ENCODE measurements around the gene ZNF358. TPM values are rescaled to one million over a fixed set of nuclear protein-coding genes. Genes with fewer than 3 reads are reported as not detected.

Gene ZNF358
- total and polyA plus RNA-seq, 2 donors (not counting 3 experiments of a cell fraction or from before 2014, with no cell fraction given), result 51.2 to 83.2 TPM

DNA sequence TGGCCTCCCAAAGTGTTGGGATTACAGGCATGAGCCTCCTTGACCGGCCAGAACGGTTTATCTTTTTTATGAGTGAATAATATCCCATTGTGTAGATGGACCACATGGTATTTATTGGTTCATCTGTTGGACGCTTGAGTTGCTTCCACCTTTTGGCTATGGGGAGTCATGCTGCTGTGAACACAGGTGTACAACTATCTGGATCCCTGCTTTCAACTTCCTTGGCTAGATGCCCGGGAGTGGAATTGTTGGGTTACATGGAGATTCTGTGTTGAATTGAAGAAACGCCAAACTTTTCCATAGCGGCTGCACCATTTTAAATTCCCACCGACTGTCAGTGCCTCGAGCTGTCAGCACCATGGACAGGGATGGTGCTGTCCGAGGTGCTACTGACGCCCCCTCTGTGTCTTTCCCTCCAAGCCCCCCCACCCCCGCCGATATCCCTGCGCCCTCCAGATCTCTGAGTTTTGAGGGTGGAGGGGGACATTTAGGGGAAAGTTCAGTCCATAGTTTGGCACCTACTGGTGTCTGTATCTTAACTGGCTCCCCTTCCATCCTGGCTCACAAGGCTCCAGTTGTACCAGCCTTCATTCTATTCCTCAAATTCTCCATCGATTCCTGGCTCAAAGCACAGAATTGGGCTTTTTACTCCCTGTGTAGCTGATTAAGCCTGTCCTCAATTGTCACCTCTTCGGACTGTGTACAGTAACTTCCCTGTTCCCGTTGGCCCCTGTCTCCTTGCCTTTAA is 46.9 kb downstream of the ZNF358 start:
- Histone ChIP-seq H2AFZ (ENCODE audit: low read depth, low read length) (no peak overlapping the region), H3K79me2 (ENCODE audit: control insufficient read depth, insufficient read depth, low read length) (no peaks in the 10 kb centered on the region), H3K27ac (ENCODE audit: insufficient read depth, low read depth, low read length) (no peak overlapping the region), H3K4me2 (ENCODE audit: insufficient read depth, low read length) (no peak overlapping the region), H3K36me3 (ENCODE audit: control insufficient read depth in 2 of 2, extremely low read depth in 1 of 2, insufficient read depth in 2 of 2, low read length in 2 of 2) (peaks cover 0 to 21% of the 10 kb centered on the region in 2 experiments), H3K4me1 (ENCODE audit: control insufficient read depth, extremely low read depth, insufficient read depth, low read length) (no peaks in the 10 kb centered on the region), H3K27me3 (ENCODE audit: control insufficient read depth in 2 of 2, insufficient read depth in 2 of 2, low read length in 2 of 2) (no peaks in the 10 kb centered on the region), H3K9me3 (replicated peaks; ENCODE audit: control insufficient read depth, insufficient read depth, low read length) (no peaks in the 10 kb centered on the region), H3K9ac (replicated peaks; ENCODE audit: extremely low read depth, insufficient read depth, low read length) (no peak overlapping the region), H3K9me1 (replicated peaks; ENCODE audit: control insufficient read depth, extremely low read depth, insufficient read depth, low read length) (no peaks in the 10 kb centered on the region), H4K20me1 (replicated peaks; ENCODE audit: control insufficient read depth, extremely low read depth, insufficient read depth, low read length) (no peaks in the 10 kb centered on the region), H3K4me3 (replicated peaks in 1 of 3; ENCODE audit: insufficient read depth in 1 of 3, low read depth in 1 of 3, low read length in 3 of 3) (no peak overlapping the region)
- CTCF ChIA-PET, result interaction anchor here (6.9 kb wide), 1 partner anchor 118 kb away, joined by 137 read pairs; the partner anchor contains the start of gene TRAPPC5
- POLR2A ChIA-PET, result no interaction called here
- DNase-seq (ENCODE audit: low read depth, low spot score), result no peak
- intact Hi-C loops (cut with micrococcal nuclease) (loop anchor here (10.0 kb wide), 1 partner anchor 458 kb away; no protein-coding TSS in a partner anchor), dilution Hi-C loops (cut with MboI; ENCODE audit: extremely low pct_ligation_motif_present, low sequenced_read_pairs) (no loop called here)
- TF ChIP-seq JUN (IDR thresholded peaks at IDR 0.05; ENCODE audit: borderline replicate concordance, insufficient read depth, insufficient read length, low read depth), result no peak
- TF ChIP-seq GATA2 (IDR thresholded peaks at IDR 0.05; ENCODE audit: insufficient read depth, insufficient read length, low read depth, low read length), result no peak
- TF ChIP-seq EZH2 (IDR thresholded peaks at IDR 0.05; ENCODE audit: borderline replicate concordance, low read depth, low read length, severe bottlenecking), result no peak
- TF ChIP-seq, protein P1, sequence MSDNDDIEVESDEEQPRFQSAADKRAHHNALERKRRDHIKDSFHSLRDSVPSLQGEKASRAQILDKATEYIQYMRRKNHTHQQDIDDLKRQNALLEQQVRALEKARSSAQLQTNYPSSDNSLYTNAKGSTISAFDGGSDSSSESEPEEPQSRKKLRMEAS (IDR thresholded peaks at IDR 0.05; ENCODE audit: insufficient read depth, insufficient read length), result no peak
- no peak for TF ChIP-seq POLR2A (IDR thresholded peaks at IDR 0.05; ENCODE audit: low read depth, low read length)
- no peak for TF ChIP-seq POLR2AphosphoS5 (IDR thresholded peaks at IDR 0.05; ENCODE audit: insufficient read depth, low read depth, low read length)
- TF ChIP-seq MYC (IDR thresholded peaks at IDR 0.05; ENCODE audit: low read depth, low read length), result no peak
- TF ChIP-seq, protein P2, sequence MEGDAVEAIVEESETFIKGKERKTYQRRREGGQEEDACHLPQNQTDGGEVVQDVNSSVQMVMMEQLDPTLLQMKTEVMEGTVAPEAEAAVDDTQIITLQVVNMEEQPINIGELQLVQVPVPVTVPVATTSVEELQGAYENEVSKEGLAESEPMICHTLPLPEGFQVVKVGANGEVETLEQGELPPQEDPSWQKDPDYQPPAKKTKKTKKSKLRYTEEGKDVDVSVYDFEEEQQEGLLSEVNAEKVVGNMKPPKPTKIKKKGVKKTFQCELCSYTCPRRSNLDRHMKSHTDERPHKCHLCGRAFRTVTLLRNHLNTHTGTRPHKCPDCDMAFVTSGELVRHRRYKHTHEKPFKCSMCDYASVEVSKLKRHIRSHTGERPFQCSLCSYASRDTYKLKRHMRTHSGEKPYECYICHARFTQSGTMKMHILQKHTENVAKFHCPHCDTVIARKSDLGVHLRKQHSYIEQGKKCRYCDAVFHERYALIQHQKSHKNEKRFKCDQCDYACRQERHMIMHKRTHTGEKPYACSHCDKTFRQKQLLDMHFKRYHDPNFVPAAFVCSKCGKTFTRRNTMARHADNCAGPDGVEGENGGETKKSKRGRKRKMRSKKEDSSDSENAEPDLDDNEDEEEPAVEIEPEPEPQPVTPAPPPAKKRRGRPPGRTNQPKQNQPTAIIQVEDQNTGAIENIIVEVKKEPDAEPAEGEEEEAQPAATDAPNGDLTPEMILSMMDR (IDR thresholded peaks at IDR 0.05; ENCODE audit: extremely low read depth in 1 of 2, insufficient read depth in 1 of 2, low read depth in 1 of 2, low read length in 2 of 2), result no peak
- TF ChIP-seq FOS (IDR thresholded peaks at IDR 0.05; ENCODE audit: borderline replicate concordance, insufficient read depth, low read length), result no peak
- BruUV-seq (replicated peaks), result no TSS peak
- FAIRE-seq, result no peak
